ENCODE measurements around the gene GPC6.

GPC6 gene

DNA sequence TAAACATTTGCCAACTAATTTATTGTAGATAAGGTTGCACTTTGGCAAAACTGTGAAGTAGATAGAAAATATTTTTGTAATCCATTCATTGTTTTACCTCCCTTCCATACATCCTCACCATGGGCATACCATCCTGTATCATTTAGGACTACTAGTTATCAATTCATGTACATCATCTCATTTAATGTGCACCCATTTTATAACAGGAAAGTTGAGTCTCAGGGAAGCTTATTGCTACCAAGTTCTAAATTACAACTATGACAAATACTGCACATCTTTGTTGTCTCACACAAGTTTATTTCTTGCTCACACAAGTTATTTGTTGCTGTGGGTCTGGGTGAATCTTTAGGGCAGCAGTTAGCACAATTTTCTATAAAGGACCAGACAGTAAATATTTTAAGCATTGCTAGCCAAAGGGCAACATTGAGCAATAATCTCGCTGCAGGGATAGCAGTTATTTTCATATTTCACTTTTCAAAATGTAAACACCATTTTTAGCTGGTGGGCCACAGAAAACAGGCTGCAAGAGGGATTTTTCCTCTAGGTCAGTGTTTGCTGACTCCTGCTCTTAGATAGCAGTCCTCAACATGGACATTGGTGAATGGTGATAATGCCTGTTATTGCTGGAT lies 276.5 kb downstream of the GPC6 start:
- no peak for DNase-seq (ENCODE audit: low spot score)

- DNase-seq (ENCODE audit: low spot score): no peak
Measured at GRCh38 chr13:93505104-93505952, 278.7 kb downstream of the GPC6 start.

DNA sequence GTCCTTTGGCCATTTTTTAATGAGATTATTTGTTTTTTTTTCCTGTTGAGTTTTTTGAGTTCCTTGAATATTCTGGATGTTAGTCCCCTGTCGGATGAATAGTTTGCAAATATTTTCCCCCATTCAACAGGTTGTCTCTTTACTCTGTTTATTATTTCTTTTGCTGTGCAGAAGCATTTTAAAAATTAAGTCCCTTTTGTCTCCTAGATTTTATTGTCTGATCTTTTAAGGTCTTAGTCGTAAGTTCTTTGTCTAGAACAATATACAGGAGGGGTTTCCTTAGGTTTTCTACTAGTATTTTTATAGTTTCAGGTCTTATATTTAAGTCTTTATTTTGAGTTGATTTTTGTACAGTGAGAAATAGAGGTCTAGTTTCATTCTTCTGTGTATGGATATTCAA lies 284.4 kb downstream of the GPC6 start:
- DNase-seq (ENCODE audit: low spot score): no peak

DNA sequence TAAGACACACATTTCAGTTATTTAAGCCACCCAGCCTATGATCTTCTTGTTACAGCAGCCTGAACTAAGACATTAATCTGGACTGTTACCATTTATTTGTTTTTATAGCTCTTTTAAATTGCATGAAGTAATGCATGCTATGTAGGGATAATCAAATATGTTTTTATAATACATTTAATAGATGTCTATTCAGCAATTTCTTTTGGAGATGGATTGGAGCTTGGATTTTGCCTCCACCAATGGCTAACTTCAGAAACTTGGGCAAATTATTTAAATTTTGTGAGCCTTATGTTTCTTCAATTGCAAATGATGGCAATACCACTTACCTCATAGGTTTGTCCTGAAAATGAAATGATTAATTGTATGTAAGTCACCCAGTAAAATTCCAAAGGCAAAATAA lies 288.7 kb downstream of the GPC6 start:
- DNase-seq (ENCODE audit: low spot score): no peak

DNA sequence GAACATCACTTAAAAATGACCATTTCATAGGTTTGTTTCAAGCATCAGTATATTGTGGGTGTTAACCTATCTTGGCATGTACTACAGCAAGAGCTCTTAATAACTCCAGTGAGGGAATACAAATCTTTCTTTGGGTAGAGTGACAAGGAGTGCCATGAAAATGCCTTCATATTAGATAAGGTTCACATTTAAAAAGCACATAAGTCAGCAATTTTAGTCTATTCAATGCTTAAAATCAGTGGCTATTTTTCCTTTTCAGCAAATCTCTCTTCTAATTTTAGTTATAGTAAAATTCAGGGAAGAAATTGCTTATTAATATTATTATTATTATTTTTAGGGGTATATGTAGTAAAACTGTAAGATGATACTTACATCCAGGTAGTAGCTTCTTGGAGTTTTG lies 291.1 kb downstream of the GPC6 start:
- DNase-seq (ENCODE audit: low spot score): no peak

GRCh38 chr13:93521307-93521706 lies 294.7 kb downstream of the GPC6 start:
- DNase-seq (ENCODE audit: low spot score): no peak

DNA sequence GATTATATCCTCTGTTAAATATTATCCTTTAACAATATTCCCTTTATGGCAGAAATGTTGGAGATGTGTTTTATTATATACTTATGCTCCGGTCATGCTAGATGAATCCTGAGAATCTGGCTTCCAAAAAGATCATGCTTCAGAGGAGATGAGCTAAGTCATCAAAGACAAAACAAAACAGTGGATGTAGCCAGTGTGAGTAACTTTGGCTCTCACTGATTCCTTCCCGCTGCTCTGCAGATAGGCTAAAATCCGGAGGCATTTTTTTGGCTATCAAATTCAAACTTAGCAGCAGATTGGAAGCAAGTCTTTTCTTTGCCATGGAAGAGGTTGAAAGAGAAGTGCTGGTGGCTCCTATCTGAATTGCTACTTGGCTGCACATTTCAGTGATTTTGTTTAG lies 295.9 kb downstream of the GPC6 start:
- no peak for DNase-seq (ENCODE audit: low spot score)

GRCh38 chr13:93525087-93525486 lies 298.5 kb downstream of the GPC6 start:
- DNase-seq (ENCODE audit: low spot score): no peak

GRCh38 chr13:93527748-93528297 lies 301.2 kb downstream of the GPC6 start:
- DNase-seq (ENCODE audit: low spot score): no peak

- no peak for DNase-seq (ENCODE audit: low spot score)
Measured at GRCh38 chr13:93529961-93530360, 303.4 kb downstream of the GPC6 start.

DNA sequence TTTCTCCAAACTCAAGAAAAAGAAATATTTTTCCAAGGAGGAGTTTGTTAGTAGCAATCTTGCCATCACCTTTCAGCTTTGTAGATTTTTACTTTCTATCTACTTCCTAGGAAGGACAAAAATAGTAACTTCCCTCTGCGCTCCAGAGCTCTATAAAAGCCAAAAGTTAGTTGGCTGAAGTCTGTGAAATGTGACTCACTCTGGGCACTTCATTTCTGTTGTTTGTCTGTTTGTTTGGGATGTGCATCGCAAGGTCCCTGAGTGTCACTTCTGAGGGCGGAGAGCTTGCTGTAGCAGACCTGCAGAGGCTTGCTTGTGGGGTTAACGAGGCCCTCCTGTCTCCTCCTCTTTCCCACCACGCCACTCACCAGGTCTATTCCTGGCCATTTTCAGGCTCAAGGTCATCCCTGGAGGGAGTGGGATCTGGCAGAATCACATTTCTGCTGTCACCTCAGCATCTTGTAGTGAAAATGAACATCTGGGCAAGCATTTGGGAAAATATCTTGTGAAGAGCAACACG lies 307.6 kb downstream of the GPC6 start:
- DNase-seq (ENCODE audit: low spot score): no peak

GRCh38 chr13:93535251-93535650 lies 308.6 kb downstream of the GPC6 start:
- no peak for DNase-seq (ENCODE audit: low spot score)

DNA sequence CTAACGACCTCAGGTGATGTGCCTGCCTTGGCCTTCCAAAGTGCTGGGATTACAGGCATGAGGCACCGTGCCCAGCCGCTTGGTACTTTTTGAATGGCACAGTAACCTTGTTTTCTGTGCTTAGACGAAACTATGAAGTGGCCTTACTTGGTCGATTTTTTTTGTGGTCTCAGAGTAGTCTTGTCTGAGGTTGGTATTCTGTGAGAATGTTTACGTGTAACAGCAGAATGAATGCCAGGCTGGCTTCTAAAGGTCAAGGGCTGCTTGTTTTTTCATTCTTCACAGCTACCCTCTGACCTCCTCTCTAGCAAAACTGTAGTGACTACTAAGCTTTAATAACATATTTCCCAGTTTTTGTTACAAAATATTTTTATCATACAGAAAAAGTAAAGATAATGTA lies 313.3 kb downstream of the GPC6 start:
- DNase-seq (ENCODE audit: low spot score): no peak

GRCh38 chr13:93547886-93548285 lies 321.3 kb downstream of the GPC6 start:
- no peak for DNase-seq (ENCODE audit: low spot score)

GRCh38 chr13:93549326-93550005 lies 322.9 kb downstream of the GPC6 start:
- DNase-seq (ENCODE audit: low spot score): no peak

- no peak for DNase-seq (ENCODE audit: low spot score)
Measured at GRCh38 chr13:93550236-93550635, 323.6 kb downstream of the GPC6 start.

DNA sequence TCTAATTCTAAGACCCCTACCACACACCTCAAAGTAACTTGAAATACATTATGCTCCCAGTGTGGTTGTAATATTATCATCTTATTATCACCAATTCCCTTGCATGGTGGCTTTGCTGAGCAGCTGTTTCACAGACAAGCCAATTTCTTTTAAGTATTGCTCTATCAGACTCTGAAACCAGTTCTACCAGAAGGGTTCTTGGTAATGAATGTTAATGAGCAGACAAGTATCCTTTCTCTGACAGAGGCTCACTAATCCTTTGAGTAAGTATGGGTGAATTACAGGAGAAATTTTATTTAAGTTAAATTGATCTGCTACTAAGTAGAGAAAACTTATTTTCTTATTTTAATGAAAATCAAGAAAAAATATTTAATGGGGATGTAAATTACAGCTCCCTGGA lies 326.0 kb downstream of the GPC6 start:
- DNase-seq (ENCODE audit: low spot score): no peak

DNA sequence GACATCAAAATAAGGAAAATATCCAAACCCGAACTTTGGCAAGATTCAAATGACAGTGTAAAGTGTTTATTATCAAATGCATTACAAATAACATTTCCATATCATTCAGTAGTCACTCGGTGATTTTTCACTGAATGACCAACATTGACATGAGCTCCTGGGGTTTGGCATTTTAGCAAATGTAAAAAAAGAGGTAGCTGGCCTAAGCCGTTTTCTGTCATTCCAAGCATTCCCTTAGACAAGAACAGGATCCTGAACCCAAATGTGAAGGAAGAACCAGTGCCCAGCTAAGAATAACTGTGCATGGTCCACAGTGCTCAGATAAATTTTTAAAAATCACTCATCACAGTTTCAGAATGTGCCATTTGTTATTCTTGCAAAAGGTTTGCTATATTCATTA lies 327.9 kb downstream of the GPC6 start:
- no peak for DNase-seq (ENCODE audit: low spot score)

DNA sequence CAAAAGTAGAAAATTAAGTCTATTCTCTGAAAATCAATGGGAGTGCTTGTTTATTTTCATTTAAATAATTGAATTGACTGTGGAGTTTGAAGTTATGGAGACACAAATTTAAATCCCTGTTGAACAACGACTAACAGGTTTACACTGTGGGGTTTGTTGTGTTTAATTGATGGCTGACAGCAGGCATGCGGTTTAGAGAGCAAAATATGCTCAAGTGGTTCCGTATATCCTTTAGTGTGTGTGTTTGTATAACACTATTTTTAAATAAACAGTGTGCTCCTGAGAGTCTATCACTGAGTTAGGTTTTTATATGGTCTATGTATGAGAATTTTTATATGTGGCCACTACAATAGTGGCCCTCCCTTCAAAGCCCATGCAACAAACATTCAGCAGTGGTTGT lies 332.0 kb downstream of the GPC6 start:
- DNase-seq (ENCODE audit: low spot score): no peak

DNA sequence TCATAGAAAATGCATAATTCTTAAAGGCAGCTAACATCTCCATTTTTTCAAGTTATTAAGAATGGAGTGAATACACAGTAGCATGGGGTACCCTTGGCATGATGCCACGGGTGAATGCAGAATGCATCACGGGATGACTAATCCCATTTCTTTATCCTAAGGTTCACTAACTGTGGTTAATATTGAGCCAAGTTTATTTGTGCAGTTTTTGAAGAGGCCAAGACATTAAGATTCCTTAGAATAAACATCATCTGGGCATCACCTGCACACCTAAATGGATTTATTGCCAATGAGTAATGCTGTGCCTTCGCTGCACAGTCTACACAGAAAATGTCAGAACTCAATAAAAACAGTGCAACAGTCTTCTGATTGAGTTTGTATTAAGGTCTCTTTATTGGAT lies 333.1 kb downstream of the GPC6 start:
- no peak for DNase-seq (ENCODE audit: low spot score)

DNA sequence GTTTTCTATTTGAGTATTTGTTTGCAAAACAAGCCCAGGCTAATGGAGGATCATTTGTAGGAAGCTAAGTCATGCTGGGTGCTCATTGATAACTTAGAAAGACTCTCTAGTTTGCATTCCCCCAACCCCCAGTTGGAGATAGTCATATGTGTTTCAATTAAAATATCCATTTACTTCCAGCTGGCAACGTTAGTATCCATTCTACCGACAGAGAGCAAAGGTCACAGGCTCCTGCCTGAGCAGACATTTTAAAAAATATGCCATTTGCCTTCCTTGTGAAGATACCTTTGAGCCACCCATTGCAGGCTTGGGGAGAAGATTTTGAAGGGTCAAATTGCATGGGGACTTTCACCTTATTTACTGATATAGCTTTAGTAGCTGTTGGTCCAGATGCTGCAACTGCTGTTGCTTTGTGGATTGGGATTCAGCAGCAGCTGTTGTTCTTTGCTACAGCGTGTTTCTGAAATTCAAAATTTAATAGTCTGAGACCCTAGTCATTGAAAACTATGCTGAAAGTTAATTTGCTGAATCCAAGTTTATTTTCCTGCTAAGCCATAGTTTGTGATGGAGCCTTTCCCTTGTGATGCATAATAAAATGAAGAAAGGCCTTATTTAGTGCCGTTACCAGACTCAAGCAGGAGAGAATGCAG lies 335.1 kb downstream of the GPC6 start:
- no peak for DNase-seq (ENCODE audit: low spot score)

- no peak for DNase-seq (ENCODE audit: low spot score)
Measured at GRCh38 chr13:93562676-93563075, 336.1 kb downstream of the GPC6 start.

Data from activated CD4-positive, alpha-beta T cell treated with anti-CD3 and anti-CD28 coated beads, Interleukin-2, Interleukin-4, amounts not matched to agents 100 ng/mL and 50 ng/mL, durations not matched to agents 16 hours and 8 hours (primary cell).